Tibial artery (tissue), 4 donors: ENCODE data around the gene DMWD.

Source experiments
- DNase-seq, 2 donors: peaks; one replicate each; pipeline ENCODE4 v3.0.0-alpha.2; 2019
- H3K27ac ChIP-seq, 2 donors: fragments of 200-600 bp; sonication (generic) in 1 of 2; 1 replicate in 1 of 2; 2 replicates in 1 of 2; pipeline ENCODE4 v1.5.1; 2018 to 2019; ENCODE audit warnings: mild to moderate bottlenecking in 1 of 2
- H3K27me3 ChIP-seq, 2 donors: fragments of 200-600 bp; sonication (generic) in 1 of 2; one replicate each; pipeline versions ENCODE4 v1.5.1 to v1.6.0; 2016 to 2019
- H3K36me3 ChIP-seq, 3 donors: fragments of 200-600 bp; sonication (generic) in 2 of 3; one replicate each; pipeline ENCODE4 v1.5.1; 2016 to 2019; ENCODE audit warnings: mild to moderate bottlenecking in 2 of 3
- H3K4me1 ChIP-seq, 4 donors: fragments of 200-600 bp; sonication (generic) in 2 of 4; 1 replicate in 3 of 4; 2 replicates in 1 of 4; pipeline ENCODE4 v1.5.1; 2016 to 2019
- H3K4me3 ChIP-seq, 2 donors: fragments of 200-600 bp; sonication (generic) in 1 of 2; 1 replicate in 1 of 2; 2 replicates in 1 of 2; pipeline ENCODE4 v1.5.1; 2018 to 2019; ENCODE audit warnings: mild to moderate bottlenecking in 2 of 2
- H3K9me3 ChIP-seq, 3 donors: fragments of 200-600 bp; sonication (generic) in 1 of 3; one replicate each; pipeline ENCODE4 v1.5.1; 2016 to 2019
- intact Hi-C: fragments of 100-400 bp; cut with DNase I; formaldehyde crosslinking; loops from one replicate; pipeline ENCODE4 v1.15.0; 2023; ENCODE audit warnings: low total_unique reads
- TF ChIP-seq, protein P1 (sequence below), 2 experiments: fragments of 200-600 bp in 1 of 2; fragments of 450-650 bp in 1 of 2; IDR thresholded peaks; one replicate each; pipeline ENCODE4 v1.5.1; 2017 to 2019; ENCODE audit warnings: antibody characterized with exemption in 2 of 2, mild to moderate bottlenecking in 1 of 2, moderate library complexity in 1 of 2

The DMWD gene

GRCh38 chr19:45827459-45828093, 34.9 kb upstream of the DMWD start:
- intact Hi-C loops = no loop called here
- peaks cover 67 to 100% (median 100%) of the 10 kb centered on the region in 3 donors for H3K36me3 ChIP-seq

GRCh38 chr19:45826934-45827333, 34.3 kb upstream of the DMWD start:
- Histone ChIP-seq H3K4me1 (no peaks in the 10 kb centered on the region), H3K9me3 (no peaks in the 10 kb centered on the region), H3K36me3 (peaks cover 66 to 99% (median 98%) of the 10 kb centered on the region in 3 donors), H3K4me3 (no peak overlapping the region), H3K27ac (no peak overlapping the region), H3K27me3 (no peaks in the 10 kb centered on the region)
- intact Hi-C loops = no loop called here
- DNase-seq = no peak
- TF ChIP-seq, protein P1, sequence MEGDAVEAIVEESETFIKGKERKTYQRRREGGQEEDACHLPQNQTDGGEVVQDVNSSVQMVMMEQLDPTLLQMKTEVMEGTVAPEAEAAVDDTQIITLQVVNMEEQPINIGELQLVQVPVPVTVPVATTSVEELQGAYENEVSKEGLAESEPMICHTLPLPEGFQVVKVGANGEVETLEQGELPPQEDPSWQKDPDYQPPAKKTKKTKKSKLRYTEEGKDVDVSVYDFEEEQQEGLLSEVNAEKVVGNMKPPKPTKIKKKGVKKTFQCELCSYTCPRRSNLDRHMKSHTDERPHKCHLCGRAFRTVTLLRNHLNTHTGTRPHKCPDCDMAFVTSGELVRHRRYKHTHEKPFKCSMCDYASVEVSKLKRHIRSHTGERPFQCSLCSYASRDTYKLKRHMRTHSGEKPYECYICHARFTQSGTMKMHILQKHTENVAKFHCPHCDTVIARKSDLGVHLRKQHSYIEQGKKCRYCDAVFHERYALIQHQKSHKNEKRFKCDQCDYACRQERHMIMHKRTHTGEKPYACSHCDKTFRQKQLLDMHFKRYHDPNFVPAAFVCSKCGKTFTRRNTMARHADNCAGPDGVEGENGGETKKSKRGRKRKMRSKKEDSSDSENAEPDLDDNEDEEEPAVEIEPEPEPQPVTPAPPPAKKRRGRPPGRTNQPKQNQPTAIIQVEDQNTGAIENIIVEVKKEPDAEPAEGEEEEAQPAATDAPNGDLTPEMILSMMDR (IDR thresholded peaks at IDR 0.05) = no peak

More at GRCh38 chr19:45827459-45828093, 34.9 kb upstream of the DMWD start:
- no peaks in the 10 kb centered on the region for H3K9me3 ChIP-seq
- H3K27ac ChIP-seq = no peak overlapping the region
- no peak overlapping the region for H3K4me3 ChIP-seq
- TF ChIP-seq, protein P1 (IDR thresholded peaks at IDR 0.05) = no peak
- no peaks in the 10 kb centered on the region for H3K4me1 ChIP-seq
- no peak for DNase-seq
- H3K27me3 ChIP-seq = no peaks in the 10 kb centered on the region

- Histone ChIP-seq H3K4me1 (no peaks in the 10 kb centered on the region), H3K36me3 (peaks cover 59 to 99% (median 98%) of the 10 kb centered on the region in 3 donors), H3K27ac (no peak overlapping the region), H3K4me3 (no peak overlapping the region), H3K9me3 (no peaks in the 10 kb centered on the region), H3K27me3 (no peaks in the 10 kb centered on the region)
- TF ChIP-seq, protein P1 (IDR thresholded peaks at IDR 0.05) = no peak
- no peak for DNase-seq
- intact Hi-C loops = no loop called here
These were observed 33.6 kb upstream of the DMWD start for GRCh38 chr19:45825917-45826893.

- H3K9me3 ChIP-seq = no peaks in the 10 kb centered on the region
- intact Hi-C loops = no loop called here
- H3K36me3 ChIP-seq = peaks cover 60 to 99% (median 98%) of the 10 kb centered on the region in 3 donors
- H3K4me3 ChIP-seq = no peak overlapping the region
- no peak for DNase-seq
- TF ChIP-seq, protein P1 (IDR thresholded peaks at IDR 0.05) = no peak
- no peaks in the 10 kb centered on the region for H3K4me1 ChIP-seq
- no peaks in the 10 kb centered on the region for H3K27me3 ChIP-seq
- no peak overlapping the region for H3K27ac ChIP-seq
These were observed 32.6 kb upstream of the DMWD start for GRCh38 chr19:45825263-45825605.

- Histone ChIP-seq H3K27ac (no peak overlapping the region), H3K9me3 (no peaks in the 10 kb centered on the region), H3K4me1 (no peaks in the 10 kb centered on the region), H3K4me3 (no peak overlapping the region), H3K36me3 (peaks cover 60 to 99% (median 98%) of the 10 kb centered on the region in 3 donors), H3K27me3 (no peaks in the 10 kb centered on the region)
- intact Hi-C loops = no loop called here
- no peak for DNase-seq
- TF ChIP-seq, protein P1 (IDR thresholded peaks at IDR 0.05) = no peak
These were observed 32.1 kb upstream of the DMWD start for GRCh38 chr19:45824531-45825262.
